NB4 (cell line): ENCODE data around the gene SRSF3.

Source experiments
- CTCF ChIP-seq: IDR thresholded peaks from one replicate; pipeline ENCODE4 v1.5.1; 2012; ENCODE audit warnings: low read depth, low read length
- MAX ChIP-seq: IDR thresholded peaks from 2 replicates; pipeline ENCODE4 v1.6.1; 2011; ENCODE audit warnings: low read depth, low read length
- POLR2A ChIP-seq: IDR thresholded peaks from 2 replicates; pipeline ENCODE4 v1.6.1; 2011; ENCODE audit warnings: mild to moderate bottlenecking; ENCODE audit not compliant: insufficient read length; ENCODE audit errors: extremely low read depth

GRCh38 chr6:36624461-36625157 is 30.4 kb downstream of the SRSF3 start:
- TF ChIP-seq CTCF (no peak), POLR2A (no peak), MAX (no peak)
